ENCODE results near the gene GPANK1. TPM values are rescaled to one million over a fixed set of nuclear protein-coding genes. Genes with fewer than 3 reads are reported as not detected.

GPANK1 gene
- total and polyA plus RNA-seq, 9 of the 15 experiments (the other 6 are each of a cell fraction or from before 2014, with no cell fraction given), result 32.2 to 111 (median 46.3) TPM

DNA sequence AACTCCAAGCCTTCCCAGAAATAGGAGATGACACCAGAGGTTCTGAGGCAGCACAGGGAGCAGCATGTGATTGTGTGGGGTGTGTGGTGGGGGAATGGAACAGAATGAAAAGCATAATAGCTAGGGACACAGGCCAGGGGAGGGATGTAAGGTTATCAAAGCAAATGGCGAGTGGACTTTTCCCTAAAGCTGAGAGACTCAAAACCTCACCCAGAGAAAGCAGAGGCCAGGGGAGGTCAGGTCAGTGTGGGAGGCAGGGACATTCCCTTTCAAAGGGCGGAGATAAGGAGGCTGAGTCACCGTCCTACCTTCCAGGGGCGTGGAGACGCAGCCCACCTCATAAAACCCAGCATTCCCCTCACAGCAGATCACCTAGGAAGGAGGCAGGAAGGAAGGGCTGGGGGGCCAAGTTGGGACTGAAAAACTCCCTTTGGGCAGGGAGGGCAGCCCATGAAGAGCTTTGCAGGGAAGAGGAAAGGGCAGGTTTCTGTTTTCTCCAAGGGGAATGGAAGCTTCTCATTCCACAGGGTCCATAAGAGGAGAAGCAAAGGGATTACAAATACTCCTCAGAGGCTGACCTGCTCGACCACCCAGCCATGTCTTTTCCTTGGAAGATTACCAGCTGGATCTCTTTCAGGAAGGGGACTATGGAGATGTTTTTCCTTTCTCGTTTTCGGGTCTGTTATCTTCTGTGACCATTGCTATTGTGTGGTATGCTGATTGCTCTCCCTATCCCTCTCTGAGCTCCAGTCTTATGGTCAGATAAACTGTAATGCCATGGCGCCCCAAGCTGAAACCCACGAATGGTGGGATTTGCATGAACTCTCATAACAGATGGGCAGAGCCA is 25.7 kb upstream of the GPANK1 start (continued):
- TF ChIP-seq, protein P1, sequence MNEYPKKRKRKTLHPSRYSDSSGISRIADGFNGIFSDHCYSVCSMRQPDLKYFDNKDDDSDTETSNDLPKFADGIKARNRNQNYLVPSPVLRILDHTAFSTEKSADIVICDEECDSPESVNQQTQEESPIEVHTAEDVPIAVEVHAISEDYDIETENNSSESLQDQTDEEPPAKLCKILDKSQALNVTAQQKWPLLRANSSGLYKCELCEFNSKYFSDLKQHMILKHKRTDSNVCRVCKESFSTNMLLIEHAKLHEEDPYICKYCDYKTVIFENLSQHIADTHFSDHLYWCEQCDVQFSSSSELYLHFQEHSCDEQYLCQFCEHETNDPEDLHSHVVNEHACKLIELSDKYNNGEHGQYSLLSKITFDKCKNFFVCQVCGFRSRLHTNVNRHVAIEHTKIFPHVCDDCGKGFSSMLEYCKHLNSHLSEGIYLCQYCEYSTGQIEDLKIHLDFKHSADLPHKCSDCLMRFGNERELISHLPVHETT (CRISPR knock-in tag; conservative IDR thresholded peaks at IDR 0.05 in 1 of 2, IDR thresholded peaks at IDR 0.05 in 1 of 2), result peak in 1 of 2 experiments; percentile 84; a peak in 1 of 4 replicates
- TF ChIP-seq, protein P2, sequence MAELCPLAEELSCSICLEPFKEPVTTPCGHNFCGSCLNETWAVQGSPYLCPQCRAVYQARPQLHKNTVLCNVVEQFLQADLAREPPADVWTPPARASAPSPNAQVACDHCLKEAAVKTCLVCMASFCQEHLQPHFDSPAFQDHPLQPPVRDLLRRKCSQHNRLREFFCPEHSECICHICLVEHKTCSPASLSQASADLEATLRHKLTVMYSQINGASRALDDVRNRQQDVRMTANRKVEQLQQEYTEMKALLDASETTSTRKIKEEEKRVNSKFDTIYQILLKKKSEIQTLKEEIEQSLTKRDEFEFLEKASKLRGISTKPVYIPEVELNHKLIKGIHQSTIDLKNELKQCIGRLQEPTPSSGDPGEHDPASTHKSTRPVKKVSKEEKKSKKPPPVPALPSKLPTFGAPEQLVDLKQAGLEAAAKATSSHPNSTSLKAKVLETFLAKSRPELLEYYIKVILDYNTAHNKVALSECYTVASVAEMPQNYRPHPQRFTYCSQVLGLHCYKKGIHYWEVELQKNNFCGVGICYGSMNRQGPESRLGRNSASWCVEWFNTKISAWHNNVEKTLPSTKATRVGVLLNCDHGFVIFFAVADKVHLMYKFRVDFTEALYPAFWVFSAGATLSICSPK (IDR thresholded peaks at IDR 0.05; ENCODE audit: borderline replicate concordance), result no peak
- TF ChIP-seq, protein P3, sequence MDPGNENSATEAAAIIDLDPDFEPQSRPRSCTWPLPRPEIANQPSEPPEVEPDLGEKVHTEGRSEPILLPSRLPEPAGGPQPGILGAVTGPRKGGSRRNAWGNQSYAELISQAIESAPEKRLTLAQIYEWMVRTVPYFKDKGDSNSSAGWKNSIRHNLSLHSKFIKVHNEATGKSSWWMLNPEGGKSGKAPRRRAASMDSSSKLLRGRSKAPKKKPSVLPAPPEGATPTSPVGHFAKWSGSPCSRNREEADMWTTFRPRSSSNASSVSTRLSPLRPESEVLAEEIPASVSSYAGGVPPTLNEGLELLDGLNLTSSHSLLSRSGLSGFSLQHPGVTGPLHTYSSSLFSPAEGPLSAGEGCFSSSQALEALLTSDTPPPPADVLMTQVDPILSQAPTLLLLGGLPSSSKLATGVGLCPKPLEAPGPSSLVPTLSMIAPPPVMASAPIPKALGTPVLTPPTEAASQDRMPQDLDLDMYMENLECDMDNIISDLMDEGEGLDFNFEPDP (CRISPR knock-in tag; IDR thresholded peaks at IDR 0.05), result no peak; the same call in 1 of the 2 replicates
- TF ChIP-seq, protein P4, sequence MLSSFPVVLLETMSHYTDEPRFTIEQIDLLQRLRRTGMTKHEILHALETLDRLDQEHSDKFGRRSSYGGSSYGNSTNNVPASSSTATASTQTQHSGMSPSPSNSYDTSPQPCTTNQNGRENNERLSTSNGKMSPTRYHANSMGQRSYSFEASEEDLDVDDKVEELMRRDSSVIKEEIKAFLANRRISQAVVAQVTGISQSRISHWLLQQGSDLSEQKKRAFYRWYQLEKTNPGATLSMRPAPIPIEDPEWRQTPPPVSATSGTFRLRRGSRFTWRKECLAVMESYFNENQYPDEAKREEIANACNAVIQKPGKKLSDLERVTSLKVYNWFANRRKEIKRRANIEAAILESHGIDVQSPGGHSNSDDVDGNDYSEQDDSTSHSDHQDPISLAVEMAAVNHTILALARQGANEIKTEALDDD (IDR thresholded peaks at IDR 0.05), result peak; percentile 55; the same call in 1 of the 2 replicates
- TF ChIP-seq ZNF507 (tag; conservative IDR thresholded peaks at IDR 0.05) (no peak), PCBP1 (IDR thresholded peaks at IDR 0.05; ENCODE audit: low read depth, low read length, poor library complexity, severe bottlenecking) (no peak), NEUROD1 (IDR thresholded peaks at IDR 0.05; ENCODE audit: borderline replicate concordance, low read depth, low read length, partially characterized antibody) (peak; percentile 95), NCOA4 (IDR thresholded peaks at IDR 0.05; ENCODE audit: partially characterized antibody) (peak; percentile 25), DACH1 (IDR thresholded peaks at IDR 0.05; ENCODE audit: partially characterized antibody) (peak; percentile 51), EP300 (IDR thresholded peaks at IDR 0.05; ENCODE audit: low read length) (peak; percentile 92), POLR2B (IDR thresholded peaks at IDR 0.05; ENCODE audit: low read depth, partially characterized antibody) (peak; percentile 75), ZNF347 (CRISPR knock-in tag; IDR thresholded peaks at IDR 0.05; ENCODE audit: low read depth) (no peak), ZNF583 (CRISPR knock-in tag; IDR thresholded peaks at IDR 0.05) (peak; percentile 71), ETV6 (IDR thresholded peaks at IDR 0.05; ENCODE audit: borderline replicate concordance in 1 of 2, low read depth in 2 of 2, low read length in 1 of 2) (peak in 1 of 2 experiments; percentile 48; a peak in 1 of 4 replicates), ETV6 (CRISPR knock-in tag; IDR thresholded peaks at IDR 0.05; ENCODE audit: borderline replicate concordance) (0 out of 2 replicates have a peak, but pooled peaks have one; percentile 34), CHD1 (IDR thresholded peaks at IDR 0.05; ENCODE audit: low read length) (no peak), ASH1L (IDR thresholded peaks at IDR 0.05; ENCODE audit: borderline replicate concordance, low read depth, partially characterized antibody) (no peak)
- TF ChIP-seq, protein P5, sequence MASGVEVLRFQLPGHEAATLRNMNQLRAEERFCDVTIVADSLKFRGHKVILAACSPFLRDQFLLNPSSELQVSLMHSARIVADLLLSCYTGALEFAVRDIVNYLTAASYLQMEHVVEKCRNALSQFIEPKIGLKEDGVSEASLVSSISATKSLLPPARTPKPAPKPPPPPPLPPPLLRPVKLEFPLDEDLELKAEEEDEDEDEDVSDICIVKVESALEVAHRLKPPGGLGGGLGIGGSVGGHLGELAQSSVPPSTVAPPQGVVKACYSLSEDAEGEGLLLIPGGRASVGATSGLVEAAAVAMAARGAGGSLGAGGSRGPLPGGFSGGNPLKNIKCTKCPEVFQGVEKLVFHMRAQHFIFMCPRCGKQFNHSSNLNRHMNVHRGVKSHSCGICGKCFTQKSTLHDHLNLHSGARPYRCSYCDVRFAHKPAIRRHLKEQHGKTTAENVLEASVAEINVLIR (CRISPR knock-in tag; IDR thresholded peaks at IDR 0.05), result peak; percentile 16; the same call in 1 of the 2 replicates
